Fibroblast of skin of back (primary cell): ENCODE data around the gene ST7.
"Not testable (repeated sequence)": the region's sequence is repeated elsewhere in the genome, so short reads cannot be mapped to it uniquely, and the experiment has no call there.

Source experiments
- DNase-seq: peaks from one replicate; pipeline ENCODE4 v3.0.0-alpha.2; 2013

The ST7 gene

GRCh38 chr7:117030793-117031192 is 77.5 kb downstream of the ST7 start:
- not testable (repeated sequence) for DNase-seq

DNA sequence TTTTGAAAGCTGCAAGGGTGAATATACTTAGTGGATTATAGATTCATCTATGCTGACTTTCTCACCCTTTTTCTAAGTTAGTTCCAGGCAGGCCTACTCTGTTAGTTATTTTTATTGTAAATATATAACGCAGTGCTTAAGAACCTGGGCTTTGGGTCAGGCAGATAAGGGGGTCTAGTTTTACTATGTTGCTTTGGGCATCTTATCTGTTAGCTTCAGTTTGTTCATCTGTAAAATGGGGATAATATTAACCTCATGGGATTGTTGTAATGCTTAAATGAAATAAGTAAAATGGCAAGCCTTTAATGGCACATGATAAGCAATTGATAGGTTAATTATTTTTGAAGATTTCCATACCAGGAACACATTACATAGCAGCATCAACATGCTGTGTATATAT is 79.5 kb downstream of the ST7 start:
- no peak for DNase-seq

DNA sequence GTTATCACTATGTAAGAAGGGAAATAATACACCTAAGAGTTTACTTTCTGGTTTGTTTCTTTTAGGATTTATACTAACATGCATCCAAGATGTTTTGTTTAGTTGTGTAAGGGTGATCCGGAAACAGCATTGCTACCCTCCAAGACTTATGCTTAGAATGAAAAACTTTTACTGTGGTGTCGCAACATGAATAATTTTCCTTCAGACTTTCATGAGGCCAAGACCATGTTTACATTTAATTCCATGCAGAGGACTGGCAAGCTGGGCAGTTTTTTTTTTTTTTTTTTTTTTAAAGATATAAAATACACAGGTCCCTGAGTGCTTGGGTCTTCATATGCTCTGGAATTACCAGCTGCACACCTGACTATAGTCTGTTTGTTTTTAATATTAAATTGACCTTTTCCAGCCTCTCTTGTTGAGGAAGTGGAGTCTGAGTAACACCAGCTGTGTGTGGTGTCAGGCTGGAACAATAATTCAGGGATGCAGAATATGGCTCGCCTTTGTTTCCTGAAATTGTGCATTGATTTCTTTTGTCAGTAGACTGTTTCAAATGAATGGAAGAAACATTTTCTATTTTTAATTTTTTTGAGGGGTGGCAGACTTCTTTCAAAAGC is 81.7 kb downstream of the ST7 start:
- DNase-seq, result no peak

GRCh38 chr7:117035465-117035862 is 82.2 kb downstream of the ST7 start:
- no peak for DNase-seq

- DNase-seq, result no peak
These were observed 82.9 kb downstream of the ST7 start for GRCh38 chr7:117036053-117036669.

DNA sequence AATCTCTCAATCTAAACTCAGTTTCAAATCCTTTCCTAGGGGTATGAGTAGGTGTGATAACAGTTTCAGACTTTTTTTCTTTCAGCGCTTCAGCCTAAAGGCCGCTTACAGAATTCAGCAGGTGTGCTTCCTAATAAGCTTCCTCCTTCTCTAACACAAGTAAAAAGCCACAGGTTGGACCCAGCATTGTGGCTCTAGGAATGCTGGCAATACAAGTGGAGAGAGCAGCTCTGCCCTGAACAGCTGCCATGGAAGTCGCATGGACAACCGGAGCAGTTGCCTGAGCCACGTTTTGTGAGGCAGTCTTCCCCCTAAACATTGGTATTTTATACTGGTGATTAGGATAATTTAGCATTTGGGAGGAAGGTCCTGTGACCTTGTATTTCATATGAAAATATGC is 83.5 kb downstream of the ST7 start:
- no peak for DNase-seq

DNA sequence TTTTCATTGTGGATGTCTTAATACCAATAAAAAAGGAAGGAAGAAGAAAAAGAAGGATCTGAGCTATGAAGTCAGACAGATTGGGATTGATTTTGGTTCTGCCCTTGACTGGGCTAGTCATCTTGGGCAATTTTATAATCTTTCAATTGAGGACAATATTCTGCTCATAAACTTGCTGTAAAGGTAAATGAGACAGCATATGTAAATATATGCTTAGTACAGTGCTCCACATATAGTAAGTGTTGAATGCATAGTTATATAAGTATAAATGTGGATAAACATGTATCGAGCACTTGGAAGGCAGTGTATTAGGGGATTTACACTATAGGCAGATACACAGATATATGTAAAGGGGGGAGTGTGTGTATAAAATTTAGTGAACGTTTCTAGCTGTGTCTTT is 85.1 kb downstream of the ST7 start:
- DNase-seq, result no peak

DNA sequence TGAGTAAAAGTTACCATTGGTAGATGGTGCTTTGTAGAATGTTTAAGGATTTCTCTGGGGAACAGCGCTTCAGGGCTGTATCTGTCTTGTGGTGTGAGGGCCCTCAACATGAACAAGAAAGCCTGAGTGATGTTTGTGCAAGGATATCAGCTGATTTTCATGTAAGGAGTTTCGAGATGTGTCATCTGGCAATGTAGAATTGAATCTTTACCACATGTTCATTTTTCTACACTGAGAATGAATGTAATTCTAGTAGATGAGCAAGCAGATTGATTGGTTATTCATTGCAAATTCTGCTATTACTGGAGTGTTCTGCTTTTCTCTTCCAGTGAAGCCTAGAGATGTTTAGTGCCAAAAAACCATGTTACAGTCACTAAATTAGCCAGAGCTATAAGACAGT is 87.7 kb downstream of the ST7 start:
- DNase-seq, result peak; percentile 83

DNA sequence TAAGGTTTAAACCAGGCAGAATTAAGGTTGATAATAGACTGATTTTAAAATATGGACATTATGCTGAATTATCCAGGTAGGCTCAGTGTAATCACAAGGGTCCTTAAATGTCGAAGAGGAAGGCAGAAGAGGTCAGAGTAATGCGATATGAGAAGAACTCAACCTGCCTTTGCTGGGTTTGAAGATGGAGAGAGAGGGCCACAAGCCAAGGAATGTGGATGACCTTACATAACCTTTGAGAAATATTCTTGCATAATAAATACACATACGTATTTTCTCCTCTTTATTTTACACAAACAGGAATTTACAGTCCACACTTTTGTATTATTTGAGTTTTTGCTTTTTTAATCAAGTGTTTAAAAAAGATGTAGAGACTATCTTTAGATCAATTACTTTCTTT is 88.5 kb downstream of the ST7 start:
- no peak for DNase-seq

GRCh38 chr7:117043108-117043825 is 90.0 kb downstream of the ST7 start:
- DNase-seq, result peak; percentile 33

- no peak for DNase-seq
These were observed 91.4 kb downstream of the ST7 start for GRCh38 chr7:117044664-117045063.

DNA sequence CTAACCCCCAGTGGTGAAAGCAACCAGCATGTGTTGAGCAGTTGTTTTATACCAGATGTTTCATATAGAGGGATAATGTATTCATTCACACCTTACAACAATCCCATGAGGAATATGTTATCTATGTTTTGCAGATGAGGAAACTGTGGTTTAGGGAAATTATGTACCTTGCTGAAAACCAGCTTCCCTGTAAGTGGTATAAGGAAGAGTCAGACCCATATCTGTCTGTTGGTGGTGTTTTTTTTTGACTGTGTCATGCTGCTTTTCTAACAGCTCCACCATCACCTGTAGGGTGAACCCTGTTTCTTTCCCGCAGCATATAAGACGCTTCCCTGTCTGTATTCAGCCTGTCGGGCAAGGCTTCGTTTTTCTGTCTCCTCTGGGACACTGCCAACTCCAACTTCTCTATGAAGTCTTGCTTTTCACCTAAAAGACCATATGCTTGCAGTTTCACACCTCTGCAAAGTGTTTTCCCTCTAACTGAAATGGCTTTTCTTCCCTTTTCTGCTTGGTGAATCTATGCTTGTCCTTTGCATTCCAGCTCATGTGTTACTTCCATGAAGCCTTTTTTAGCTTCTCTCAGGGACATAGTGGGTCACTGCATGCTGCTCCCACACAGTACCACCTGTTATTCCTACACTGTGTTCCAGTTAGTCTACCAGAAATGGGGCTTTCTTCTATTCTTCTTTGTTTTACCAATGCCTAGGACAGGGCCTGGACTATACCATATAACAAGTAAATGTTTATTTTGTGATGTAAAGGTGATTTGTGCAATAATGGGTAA is 92.8 kb downstream of the ST7 start:
- no peak for DNase-seq

GRCh38 chr7:117047496-117047895 is 94.2 kb downstream of the ST7 start:
- no peak for DNase-seq

DNA sequence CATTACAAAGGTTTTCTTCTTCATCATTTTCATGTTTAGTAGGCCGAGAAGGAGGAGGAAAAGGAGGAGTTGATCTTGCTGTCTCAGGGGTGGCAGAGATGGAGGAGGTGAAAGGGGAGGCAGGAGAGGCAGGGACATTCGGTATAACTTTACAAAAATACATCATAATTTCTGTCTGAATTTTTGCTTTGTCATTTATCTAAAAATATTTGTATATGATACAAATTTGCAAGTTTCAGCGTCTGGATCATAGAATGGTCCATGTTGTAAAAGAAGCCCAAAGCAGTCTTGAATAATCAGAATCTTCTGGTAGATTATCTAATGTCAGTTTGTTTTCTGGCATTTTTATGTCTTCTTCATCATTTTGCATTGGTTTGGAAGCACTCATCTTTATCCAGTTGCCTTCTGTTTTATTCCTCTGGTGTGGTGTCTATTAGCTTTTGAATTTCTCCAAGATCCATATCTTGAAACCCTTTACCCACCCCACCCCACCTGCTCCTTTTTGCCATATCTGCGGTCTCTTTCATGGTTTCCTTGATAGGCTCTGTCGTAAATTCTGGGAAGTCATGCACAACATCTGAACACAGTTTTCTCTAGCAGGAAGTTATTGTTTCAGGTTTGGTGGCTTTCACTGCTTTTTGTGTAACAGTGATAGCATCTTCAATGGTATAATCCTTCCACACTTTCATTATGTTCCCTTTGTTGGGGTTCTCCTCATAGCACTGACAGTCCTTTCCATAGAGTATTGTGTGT is 95.0 kb downstream of the ST7 start:
- no peak for DNase-seq

DNA sequence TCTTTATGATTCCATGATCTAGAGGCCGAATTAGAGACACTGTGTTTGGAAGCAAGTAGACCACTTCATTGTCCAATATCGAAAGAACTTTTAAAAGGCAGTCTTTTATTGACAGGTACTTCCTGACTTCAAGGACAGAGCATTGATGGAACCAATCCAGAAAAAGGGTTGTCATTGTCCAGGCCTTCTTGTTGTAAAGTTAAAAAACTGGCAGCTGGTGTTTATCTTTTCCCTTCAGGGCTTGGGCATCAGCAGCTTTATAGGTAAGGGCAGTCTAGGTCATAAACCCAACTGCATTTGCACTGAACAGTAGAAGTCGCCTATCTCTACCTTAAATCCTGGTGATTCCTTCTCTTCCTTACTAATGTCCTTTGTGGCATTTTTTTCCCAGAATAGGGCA is 95.6 kb downstream of the ST7 start:
- no peak for DNase-seq

DNA sequence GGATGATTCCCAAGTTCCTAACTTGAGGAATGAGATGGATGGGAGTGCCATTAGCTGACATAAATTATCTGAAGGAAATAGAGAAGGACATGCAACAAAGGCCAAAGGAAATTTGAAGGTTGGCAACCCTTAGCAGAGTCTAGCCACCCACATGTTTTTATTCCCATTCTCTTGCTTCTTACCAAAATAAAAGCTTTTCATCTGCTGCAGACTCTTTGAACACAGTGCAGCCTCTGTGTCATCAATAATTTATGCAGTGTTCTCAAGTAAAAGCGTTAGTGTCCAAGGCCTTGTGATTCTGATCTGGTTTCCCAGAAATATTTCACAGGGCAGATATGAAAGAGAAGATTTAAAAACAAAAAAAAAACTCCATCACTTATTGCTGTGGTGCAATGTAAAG is 98.5 kb downstream of the ST7 start:
- no peak for DNase-seq

GRCh38 chr7:117053432-117053831 is 100.1 kb downstream of the ST7 start:
- DNase-seq, result peak; percentile 20

- DNase-seq, result peak; percentile 76
These were observed 108.5 kb downstream of the ST7 start for GRCh38 chr7:117061751-117062150.

GRCh38 chr7:117062300-117062699 is 109.0 kb downstream of the ST7 start:
- DNase-seq, result peak; percentile 54

DNA sequence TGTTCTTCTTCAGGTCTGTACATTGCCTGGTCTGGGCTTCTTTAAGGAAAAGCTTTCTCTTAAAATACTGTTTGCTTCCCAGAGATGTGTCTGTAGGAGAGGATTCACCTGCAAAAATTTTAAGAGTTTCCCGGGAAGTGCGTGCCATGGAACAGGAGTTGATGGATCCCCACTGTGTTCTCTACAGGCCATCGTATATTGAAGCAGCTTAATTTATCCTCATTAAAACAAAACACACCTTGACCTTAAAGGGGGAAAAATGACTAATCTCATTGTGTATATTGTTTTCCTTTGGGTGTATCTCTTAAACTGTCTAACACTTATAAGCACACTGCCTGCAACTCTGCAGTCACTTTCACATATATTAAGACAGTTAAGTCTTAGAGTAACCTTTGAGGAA is 111.4 kb downstream of the ST7 start:
- DNase-seq, result no peak

DNA sequence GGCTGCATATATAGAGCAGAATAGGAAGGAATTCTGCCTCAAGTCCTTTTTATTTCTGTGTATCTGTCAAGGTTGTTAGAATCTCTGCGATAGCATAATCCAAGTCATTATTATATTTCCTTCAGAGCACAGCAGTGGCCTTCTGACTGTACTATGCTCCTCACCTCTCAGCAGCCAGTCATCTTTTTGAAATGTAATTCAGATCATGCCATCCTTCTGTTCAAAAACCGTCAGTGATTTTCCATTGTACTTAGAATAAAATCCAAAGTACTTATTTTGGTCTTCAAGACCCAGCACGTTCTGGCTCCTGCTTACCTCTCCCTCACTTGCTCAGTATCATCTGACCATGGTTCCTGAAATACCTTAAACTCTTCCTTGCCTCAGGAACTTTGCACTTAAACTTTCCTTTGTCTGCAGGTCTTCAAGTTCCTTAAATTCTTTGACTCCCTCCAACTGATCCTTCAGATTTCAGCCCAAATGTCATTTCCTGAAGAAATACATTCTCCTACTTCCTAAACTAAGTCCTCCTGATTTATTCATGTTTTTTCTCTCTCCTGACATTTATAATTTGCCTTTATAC is 112.4 kb downstream of the ST7 start:
- no peak for DNase-seq

DNA sequence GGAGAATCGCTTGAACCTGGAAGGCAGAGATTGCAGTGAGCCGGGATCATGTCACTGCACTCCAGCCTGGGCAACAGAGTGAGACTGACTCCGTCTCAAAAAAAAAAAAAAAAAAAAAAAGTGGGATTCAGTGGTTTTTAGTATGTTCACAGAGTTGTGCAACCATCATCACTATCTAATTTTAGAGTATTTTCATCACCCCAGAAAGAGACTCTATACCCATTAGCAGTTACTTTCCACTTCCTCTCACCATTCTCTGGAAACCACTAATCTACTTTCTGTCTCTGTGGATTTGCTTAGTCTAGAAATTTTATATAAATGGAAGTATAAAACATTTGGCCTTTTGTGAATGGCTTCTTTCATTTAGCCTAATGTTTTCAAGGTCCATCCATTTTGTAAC is 113.4 kb downstream of the ST7 start:
- DNase-seq, result no peak
